Activated gamma-delta T cell treated with Interleukin-2 at 50 U/mL for 16 hours (primary cell): ENCODE measurements around the gene OR6K2.

Source experiments
- DNase-seq: peaks from one replicate; pipeline ENCODE4 v3.0.0-alpha.2; 2020

OR6K2 gene

GRCh38 chr1:158681606-158682005 is 18.8 kb downstream of the OR6K2 start:
- no peak for DNase-seq

- DNase-seq, result no peak
Measured at GRCh38 chr1:158679289-158679688, 21.2 kb downstream of the OR6K2 start.

- no peak for DNase-seq
Measured at GRCh38 chr1:158675563-158676323, 24.7 kb downstream of the OR6K2 start.

- no peak for DNase-seq
Measured at GRCh38 chr1:158674302-158674701, 26.1 kb downstream of the OR6K2 start.

GRCh38 chr1:158666037-158666436 is 34.4 kb downstream of the OR6K2 start:
- DNase-seq, result no peak

- no peak for DNase-seq
Measured at GRCh38 chr1:158654571-158654970, 45.9 kb downstream of the OR6K2 start.

- no peak for DNase-seq
Measured at GRCh38 chr1:158654086-158654485, 46.4 kb downstream of the OR6K2 start.

- no peak for DNase-seq
Measured at GRCh38 chr1:158652721-158653334, 47.6 kb downstream of the OR6K2 start.
